ENCODE measurements around the gene RAPGEF2.
"Not testable (repeated sequence)": the region's sequence is repeated elsewhere in the genome, so short reads cannot be mapped to it uniquely, and the experiment has no call there.

The RAPGEF2 gene

GRCh38 chr4:159097785-159098184 is 5.1 kb upstream of the RAPGEF2 start:
- no peak for DNase-seq (ENCODE audit: low read depth)

DNA sequence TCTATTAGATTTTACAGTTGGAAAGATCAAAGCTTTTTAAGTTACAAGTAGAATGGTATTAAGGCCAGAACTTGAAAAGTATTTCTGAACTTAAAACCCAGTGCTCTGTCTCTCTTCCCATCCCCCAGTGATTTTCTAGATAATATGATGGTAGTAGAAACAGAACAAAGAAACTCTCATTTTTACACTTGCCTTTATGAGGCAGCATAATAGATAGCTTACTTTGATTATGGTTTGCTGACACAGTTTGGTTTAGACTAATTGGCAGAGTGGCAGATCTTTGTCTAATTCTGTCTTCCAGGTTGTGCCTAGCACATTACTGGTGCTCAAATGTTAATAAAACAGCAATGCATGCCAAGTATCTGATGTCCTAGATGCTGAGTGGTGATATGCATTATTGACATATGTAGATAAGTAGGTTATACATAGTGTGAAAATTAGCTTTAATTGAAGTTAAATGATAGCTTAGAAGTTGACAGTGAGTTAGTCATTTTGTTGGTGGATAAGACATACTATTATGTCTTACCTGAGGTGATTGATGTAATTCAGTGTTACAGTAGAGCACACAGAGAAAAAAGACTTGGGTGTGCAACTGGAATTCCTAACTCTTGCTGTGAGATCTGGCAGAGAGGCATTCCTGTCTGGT is 4.3 kb upstream of the RAPGEF2 start:
- no peak for DNase-seq (ENCODE audit: low read depth)

- no peak for DNase-seq (ENCODE audit: low read depth)
Observed at GRCh38 chr4:159101988-159102621, 774 bp upstream of the RAPGEF2 start.

DNA sequence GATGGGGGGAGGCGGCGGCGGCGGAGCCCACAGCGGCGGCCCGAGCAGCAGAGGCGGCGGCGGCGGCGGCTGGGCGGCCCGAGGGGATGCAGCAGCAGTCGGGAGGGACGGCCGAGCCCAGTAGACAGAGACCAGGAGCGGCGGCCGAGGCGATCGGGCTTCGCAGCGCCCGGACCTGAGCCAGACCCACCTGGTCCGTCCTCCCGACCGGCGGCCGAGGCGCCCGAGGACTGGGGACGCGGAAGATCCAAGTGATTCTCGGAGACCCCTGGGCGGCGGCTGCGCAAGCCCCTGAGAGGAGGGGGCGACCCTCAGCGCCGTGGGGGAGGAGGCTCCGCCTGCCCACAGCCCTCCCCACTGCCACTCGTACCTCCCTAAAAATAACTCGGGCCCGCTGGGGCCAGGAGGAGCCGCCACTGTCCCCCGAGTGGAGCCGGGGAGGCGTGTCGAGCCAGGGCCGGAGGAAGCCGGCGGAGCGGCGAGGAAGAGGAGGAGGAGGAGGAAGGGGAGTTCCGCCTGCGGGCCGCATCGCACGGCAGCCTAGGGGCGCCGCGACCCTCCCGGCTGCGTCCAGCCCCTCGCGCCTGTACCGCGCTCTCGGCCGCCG is 608 bp downstream of the RAPGEF2 start:
- no peak for DNase-seq (ENCODE audit: low read depth)

DNA sequence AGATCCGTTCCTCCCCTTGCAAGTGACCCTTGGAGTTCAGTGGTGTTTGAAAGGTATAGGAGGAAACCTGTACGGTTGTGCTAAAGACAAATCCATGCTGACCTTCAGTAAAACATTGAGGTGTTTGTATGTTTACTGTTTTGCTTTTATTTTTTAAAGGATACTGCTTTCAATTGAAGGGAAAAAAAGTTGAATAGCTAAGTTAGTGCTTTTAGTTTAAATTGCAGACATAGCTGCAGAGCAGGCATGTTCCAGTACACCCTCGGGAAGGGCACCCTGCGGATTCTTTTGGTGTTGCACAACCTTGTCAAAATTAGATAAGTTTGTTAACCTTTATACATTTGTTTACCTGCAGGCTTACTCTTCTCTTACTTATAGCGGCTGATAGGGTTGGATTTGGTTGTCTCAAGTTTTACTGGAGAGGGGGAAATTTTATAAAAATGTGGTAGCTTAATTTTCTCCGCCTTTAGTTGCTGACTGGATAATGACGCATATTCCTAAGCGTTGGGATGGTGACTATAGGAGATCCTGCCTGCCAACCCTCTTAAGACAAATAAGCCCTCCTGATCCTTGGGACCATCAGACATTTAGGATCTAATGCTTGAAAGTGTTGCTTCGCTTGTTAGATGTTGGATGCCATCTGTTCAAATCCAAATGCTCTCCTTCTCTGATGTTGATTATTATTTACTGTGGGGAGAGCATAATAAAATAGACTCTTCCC is 2.0 kb downstream of the RAPGEF2 start:
- DNase-seq (ENCODE audit: low read depth), result no peak

DNA sequence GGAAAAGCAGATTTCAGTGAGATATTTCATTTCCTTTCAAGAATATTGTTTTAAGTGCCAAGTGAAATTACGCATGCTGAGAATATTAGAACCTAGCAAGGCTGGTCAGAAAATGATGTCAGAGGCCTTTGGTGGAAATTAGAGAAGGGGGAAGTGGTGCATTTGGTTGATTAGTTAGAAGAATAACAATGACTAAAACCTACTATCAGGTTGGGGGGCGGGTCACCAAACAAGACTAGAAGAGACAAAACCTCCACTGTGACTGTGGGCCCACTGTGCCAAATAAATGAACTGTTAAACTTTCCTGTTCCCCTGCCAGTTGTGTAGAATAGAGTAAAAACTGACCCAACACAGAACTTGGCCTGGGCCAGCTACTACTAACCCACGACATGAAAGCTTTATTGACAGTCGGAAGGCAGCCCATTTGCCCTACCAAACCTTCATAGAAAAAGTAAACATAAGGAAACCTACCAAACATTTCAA is 2.9 kb downstream of the RAPGEF2 start:
- DNase-seq (ENCODE audit: low read depth), result no peak

DNA sequence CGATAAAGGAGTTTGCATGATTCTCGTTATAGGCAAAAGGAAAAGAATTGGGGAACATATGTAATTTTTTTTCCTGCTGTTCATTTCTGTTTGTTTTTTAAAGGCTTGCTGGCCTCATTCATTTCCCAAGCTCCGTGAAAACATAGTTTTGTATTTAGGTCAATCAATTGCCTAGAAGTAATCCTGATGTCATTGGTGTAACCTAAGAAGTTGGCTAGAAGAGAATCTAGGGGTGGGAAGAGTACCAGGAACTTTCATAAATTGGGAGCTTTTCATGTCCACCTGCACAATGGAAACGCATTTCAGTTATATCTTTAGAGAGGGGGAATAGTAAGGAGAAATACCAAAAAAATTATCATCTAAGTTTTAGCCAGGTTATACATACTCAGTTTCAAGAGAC is 3.8 kb downstream of the RAPGEF2 start:
- DNase-seq (ENCODE audit: low read depth), result no peak

DNA sequence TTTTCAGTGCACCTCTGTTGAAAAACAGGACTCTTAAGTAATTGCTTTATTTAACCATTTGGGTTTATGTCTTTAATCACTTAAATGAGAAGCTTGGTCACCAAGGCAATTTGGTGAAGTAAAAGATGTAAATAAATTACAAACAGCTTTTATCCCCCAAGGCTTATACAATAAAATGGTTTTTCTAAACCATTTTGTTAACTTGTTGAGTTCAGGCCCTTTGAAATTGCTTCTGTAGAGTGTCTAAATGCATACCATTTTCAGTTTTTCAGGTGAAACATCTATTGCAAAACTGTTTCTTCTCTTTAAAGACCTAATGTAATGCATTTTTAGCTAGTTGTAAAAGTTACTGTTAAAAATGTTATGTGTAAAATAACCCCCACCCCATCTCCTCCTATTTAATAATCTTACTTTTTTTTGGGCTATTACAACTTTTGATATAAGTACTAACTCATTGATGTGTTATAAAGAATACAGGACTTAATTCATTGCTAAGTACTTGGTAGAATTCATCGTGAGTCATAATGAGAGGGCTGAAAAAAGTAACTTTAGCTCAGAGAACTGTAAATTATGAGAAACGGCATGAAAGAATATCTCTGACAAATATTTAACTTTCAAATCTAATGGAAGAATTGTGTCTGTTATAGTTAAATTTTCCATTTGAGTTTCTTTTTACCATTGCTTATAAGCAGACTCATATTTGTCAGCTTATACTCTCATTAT is 4.5 kb downstream of the RAPGEF2 start:
- no peak for DNase-seq (ENCODE audit: low read depth)

GRCh38 chr4:159108124-159108523 is 5.2 kb downstream of the RAPGEF2 start:
- DNase-seq (ENCODE audit: low read depth), result no peak

- no peak for DNase-seq (ENCODE audit: low read depth)
Observed at GRCh38 chr4:159110961-159111360, 8.1 kb downstream of the RAPGEF2 start.

GRCh38 chr4:159111416-159111815 is 8.5 kb downstream of the RAPGEF2 start:
- DNase-seq (ENCODE audit: low read depth), result no peak

- not testable (repeated sequence) for DNase-seq (ENCODE audit: low read depth)
Observed at GRCh38 chr4:159113366-159113765, 10.5 kb downstream of the RAPGEF2 start.

- DNase-seq (ENCODE audit: low read depth), result not testable (repeated sequence)
Observed at GRCh38 chr4:159116098-159116497, 13.2 kb downstream of the RAPGEF2 start.

- DNase-seq (ENCODE audit: low read depth), result not testable (repeated sequence)
Observed at GRCh38 chr4:159116693-159117092, 13.8 kb downstream of the RAPGEF2 start.

DNA sequence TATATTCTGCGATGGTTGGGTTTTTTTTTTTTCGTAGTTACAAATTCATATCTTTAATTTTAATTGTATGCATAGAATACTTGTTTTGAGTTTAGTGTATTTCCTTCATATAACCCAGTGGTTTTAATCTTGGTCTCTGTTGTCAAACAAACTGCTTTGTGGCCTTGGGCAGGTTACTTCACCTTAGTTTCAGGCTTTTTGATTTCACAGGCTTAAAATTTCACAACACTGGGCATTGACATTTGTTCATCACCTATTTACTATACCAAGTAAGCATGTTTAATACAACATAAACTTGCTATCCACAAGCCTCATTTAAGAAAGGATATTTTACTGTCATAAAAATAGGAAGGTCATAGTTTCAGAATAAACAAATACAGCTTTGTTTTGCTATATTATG is 14.7 kb downstream of the RAPGEF2 start:
- no peak for DNase-seq (ENCODE audit: low read depth)

- DNase-seq (ENCODE audit: low read depth), result no peak
Observed at GRCh38 chr4:159117968-159118367, 15.1 kb downstream of the RAPGEF2 start.

DNA sequence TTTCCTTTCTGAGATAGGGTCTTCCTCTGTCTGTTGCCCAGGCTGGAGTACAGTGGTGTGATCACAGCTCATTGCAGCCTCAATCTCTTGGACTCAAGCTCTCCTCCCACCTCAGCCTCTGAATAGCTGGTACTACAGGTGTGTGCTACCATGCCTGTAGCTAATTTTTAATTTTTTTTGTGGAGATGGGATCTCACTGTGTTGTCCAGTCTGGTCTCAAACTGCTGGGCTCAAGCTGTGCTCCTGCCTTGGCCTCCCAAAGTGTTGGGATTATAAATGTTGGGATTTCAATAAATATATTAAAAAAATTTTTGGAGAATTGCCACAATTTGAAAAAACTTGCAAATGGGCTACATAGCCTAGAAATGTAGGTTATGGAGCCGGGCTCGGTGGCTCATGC is 18.5 kb downstream of the RAPGEF2 start:
- DNase-seq (ENCODE audit: low read depth), result no peak

DNA sequence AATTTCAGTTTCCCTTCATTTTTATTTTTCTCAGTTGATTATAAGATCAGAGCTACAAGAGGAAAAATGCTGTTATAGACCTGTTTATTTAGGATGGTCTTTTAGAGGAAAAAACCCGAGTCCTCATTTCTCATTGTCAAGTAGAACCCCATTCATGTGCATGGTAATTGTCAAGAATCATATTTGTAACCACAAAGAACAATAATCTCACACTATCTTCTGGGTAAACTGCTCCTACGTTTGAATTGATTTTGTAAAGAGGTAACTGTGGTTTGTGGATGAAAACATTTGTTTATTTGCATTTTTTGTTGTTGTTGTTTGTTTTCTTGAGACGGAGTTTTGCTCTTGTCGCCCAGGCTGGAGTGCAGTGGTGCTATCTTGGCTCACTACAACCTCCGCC is 23.8 kb downstream of the RAPGEF2 start:
- DNase-seq (ENCODE audit: low read depth), result no peak

DNA sequence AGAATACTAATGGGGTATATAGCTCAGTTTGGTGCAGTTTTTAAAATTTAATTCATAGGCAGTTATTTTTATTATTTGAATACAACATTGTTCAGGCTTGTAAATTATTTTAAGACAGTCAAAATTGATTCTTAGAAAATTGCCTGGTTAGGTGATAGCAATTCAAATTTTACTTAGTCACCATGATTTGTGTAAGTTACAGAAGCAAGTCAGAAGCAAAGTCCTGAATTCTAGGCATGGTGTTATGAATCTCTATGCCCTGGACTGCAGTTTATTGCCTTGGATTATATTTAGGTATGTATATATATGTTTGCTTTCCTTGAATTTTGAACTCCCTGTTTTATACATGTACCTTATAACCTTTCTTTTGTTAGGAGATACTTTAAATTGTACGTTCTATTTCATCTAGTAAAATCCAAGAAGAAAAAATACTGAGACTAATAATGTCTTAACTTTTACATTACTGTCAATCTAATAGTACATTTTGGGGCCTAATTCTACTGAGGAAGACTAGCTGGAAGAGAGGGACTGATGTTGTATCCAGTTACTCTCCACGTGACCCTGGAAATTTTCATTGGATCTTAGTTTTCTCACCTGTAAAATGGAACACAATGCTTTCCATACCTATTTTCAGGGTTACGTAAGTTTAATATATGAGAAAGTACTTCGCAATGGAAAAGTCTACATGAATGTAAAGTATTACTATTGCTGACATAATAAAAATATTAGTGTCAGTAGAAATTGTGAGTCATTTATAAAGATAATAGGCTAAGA is 25.1 kb downstream of the RAPGEF2 start:
- DNase-seq (ENCODE audit: low read depth), result no peak

GRCh38 chr4:159129814-159130550 is 27.1 kb downstream of the RAPGEF2 start:
- no peak for DNase-seq (ENCODE audit: low read depth)

DNA sequence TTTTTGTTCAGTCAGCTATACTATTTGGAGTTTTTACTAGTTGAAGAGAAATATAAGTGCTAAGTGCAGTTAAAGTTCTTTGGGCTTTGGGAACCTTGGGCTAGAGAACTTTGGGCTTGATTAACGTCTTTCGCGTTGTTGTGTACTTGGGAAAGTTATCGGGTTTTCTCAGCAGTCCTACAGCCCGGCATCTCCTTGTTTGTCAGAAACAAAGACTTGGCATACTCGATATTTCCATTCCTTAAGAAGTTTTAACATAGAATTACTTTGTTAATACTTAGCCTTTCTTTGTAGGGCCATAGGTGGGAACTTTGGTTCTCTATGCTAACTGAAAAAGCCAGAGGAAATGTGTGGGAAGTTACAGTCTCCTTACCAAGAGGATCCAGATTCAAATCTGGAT is 28.7 kb downstream of the RAPGEF2 start:
- no peak for DNase-seq (ENCODE audit: low read depth)
